GM23248 (cell line): ENCODE results near the gene KCTD15.

ENCODE experiments used
- EZH2 ChIP-seq: fragments of 200-600 bp; sonication (generic); IDR thresholded peaks from 2 replicates; pipeline ENCODE4 v1.6.1; 2018; ENCODE audit warnings: antibody characterized with exemption, mild to moderate bottlenecking; ENCODE audit not compliant: insufficient read depth, poor library complexity, severe bottlenecking
- EZH2phosphoT487 ChIP-seq: fragments of 200-600 bp; sonication (generic); IDR thresholded peaks from 2 replicates; pipeline ENCODE4 v1.6.1; 2018; ENCODE audit warnings: antibody characterized with exemption, moderate library complexity, mild to moderate bottlenecking, low read depth; ENCODE audit not compliant: insufficient read depth

- TF ChIP-seq EZH2phosphoT487: no peak
- no peak for TF ChIP-seq EZH2
Measured at GRCh38 chr19:33841685-33842084, 45.0 kb downstream of the KCTD15 start.
